HG03558 (cell line): ENCODE measurements around the gene CARD19.
"Not testable (repeated sequence)": the region's sequence is repeated elsewhere in the genome, so short reads cannot be mapped to it uniquely, and the experiment has no call there.

Experiments used
- ATAC-seq: cut with Tn5 transposase; IDR thresholded peaks from one replicate; pipeline ENCODE4 v1.9.1; 2021; ENCODE audit warnings: moderate number of reproducible peaks; ENCODE audit not compliant: unreplicated experiment; ENCODE audit errors: extremely low read depth

Gene CARD19

DNA sequence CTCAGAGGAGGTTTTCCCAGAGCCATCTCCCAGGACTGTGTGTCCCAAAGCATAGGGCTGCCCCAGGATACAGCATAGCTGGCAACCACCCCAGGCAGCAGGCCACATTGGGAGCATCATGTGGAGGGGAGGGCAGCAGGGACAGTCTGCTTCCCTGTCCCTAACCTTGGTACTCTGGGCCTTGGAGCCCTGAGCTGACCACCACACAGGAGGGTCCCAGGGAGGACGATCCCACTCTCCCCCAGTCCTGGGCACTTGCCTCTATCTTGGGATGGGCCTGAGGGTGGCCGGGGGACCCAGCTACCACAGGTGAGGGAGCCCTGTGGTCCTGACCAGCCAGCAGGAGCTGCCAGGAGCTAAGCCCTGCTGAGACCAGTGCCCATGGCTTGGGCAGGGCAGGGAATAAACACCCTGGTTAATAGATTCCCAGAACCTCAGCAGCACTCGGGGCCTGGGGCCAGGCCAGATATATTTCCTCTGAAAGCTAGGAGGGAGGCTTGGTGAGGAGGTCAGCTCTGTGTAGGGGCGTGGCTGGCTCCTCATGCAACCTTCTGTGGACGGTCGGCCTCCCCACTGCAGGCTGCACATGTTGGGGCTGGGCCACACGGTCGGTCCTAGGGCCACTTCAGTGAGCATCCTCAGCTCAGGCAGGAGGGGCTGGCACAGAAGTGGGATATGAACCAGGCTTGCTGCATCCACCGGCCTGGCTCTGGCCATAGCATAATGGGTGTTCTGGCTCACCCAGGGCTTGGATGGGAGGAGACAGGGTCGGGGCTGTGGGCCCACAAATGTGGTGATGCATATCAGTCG is 33.9 kb downstream of the CARD19 start:
- ATAC-seq = no peak

DNA sequence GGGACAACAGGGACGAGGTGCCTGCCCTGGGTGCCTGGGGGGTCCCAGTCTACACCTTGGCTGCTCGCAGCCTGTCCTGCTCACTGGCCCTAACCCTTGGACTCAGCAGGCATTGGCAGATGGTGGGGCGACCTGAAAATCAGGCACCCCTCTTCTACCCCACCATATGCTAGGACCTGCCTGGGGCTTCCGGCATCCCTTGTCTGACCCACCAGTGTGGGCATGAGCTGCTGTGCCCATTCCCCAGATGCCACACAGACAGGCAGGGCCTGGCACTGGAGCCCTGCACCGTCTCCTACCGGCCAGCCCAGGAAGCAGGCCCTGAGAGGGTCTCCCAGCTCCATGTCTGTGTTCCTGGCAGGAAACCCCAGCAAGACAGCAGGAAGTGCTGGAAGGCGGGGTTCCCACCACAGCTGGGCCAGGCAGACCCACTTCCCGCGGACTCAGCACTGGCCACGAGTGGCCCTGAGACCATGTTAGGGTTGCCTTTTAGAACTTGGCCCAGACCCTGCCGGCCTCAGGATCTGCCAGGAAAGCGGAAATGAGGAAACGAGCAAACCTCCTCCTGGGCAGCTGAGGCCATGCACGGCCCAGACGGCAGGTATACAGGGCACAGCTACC is 35.0 kb downstream of the CARD19 start:
- no peak for ATAC-seq

DNA sequence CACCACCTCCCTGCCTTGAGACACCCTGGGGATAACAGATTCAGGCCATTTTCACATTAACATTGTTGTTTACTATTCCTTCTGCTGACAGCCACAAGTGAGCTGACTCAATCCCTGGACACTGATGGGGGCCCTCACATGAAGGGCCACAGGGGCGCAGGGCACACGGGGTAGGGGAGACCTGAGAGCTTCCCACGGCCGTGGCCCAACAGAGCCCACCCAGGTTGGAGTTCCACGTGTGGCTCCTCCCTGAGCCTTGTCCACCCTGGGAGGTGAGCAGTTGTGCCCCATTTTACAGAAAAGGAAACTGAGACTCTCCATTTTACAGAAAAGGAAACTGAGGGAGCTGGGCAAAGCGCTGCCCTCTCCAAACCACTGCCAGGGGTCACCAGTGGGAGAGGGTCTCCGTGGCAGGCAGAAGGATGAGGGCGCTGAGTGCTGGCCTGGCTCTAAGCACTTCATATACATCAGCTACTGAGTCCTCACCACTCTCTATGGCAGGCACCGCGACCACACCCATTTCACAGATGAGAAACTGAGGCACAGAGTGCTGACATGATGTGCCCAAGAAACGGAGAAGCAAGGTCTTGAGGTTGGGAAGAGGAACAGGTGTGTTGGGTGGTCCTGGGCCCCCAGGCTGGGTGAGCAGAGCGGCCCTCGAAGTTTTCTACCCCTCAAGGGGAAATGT is 35.7 kb downstream of the CARD19 start:
- no peak for ATAC-seq

DNA sequence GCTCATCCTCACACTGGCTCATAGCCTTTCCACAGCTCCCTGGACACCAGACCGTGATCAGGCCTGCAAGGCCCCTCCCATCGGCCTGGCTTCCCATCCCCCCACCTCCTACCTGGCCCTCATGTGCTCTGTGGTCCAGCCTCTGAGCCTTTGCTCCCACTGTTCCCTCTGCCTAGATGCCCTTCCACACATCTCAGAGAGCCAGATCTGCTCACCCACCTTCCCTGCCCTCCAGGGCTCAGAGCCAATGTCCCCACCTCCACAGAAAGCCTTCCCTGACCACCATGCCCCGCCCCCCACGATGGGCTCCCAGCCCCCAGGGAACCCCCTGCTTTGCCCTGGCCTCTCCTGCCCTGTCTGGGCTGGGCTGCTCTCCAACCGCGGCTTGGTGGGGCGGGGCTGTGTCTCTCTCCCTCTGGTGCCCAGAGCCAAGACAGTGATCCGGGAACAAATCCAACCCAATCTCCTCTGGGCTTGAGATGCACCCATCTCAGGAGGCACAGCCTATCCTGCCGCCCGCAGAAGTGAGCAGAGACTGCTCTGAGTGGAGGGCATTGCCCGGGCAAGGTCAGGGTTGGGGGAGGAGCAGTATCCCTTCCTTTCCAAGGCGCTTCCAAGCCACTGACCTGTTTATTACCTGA is 36.4 kb downstream of the CARD19 start:
- no peak for ATAC-seq

DNA sequence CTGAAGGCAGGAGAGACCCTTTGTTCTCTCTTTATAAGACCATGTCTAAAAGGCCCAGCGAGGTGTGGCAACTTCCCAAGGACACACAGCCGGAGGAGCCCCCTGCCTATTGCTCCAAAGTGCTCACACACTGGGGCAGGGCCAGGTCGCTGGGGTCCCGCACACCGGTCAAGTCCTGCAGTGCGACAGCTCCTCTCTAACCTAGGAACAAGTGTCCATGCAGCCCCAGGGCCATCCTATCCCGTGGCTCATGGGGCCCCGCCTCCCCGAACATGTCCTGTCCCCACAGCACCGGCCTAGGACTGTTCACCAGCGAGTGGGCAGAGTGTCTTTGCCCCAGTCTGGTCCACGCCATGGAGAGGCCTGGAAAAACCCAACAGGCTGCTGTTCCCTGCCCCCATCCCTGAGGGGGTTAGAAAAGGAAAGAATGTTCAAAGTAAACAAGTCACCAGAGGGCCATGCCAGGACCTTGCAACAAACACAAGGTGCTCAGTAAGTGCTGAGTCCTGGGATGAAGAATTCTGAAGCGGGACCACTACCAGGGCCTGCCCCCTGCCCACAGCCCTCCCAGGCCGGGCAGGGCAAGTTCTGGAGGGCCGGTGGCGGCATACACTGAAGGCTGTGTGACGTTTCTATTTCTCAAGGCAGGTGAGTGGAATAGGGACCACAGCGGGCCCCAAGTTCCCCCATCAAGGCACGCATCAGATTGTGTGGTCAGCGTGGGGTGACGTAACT is 37.1 kb downstream of the CARD19 start:
- no peak for ATAC-seq

DNA sequence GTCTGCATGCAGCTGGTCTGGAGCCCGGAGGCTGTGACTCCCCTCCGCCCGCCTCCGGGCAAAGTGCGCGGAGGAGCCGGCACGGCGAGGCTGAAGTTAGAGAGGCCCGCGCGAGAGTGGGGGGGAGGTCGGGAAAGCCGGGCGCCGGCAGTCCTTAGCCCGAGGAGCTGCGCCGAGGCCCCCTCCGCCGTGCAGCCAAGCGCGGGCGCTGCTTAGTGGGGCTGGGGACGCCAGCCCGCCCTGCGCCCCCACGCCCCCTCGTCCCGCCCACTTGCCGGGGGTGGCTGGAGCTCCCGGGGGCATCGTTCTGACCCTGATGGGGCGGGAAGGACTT is 37.6 kb downstream of the CARD19 start:
- ATAC-seq = no peak

DNA sequence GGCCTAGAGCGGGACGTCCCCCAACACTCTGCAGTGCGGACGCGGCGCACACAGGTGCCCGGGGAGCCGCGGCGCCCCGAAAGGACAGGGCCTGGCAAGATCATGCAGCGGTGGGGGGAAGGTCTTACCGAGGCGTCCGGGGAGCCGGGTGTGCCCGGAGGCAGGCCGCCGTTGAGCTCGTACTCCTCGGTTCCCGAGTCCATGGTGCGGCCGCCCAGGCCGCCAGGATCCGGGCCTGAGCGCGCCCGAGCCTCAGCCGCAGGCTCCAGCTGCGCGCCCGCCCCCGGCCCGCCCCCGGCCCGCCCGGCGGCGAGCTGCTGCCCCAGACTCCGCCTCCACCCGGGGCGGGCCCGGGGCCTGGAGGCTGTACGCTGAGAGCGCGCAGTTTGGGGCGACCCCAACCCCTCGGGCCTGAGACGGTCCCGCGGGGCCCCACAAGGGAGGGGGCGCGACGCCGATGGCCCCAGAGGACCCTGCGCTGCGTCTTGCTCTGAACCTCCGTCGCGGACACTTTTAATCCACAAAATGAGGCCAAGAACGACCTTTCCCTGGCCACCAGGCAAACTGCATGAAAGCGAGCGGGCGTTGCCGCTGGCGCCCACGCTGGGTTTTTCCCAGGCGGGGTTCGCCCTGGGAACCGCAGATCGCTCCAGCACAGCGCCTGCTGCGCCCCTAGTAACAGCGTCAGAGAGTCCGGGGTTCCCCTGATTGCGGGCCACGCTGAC is 38.2 kb downstream of the CARD19 start, which contains the start of gene NINJ1:
Gene NINJ1, minus strand, starts transcription at position 237 of the 725 bp plus-strand sequence. Its CDS starts 34 bp downstream, at position 203.
- no peak for ATAC-seq

DNA sequence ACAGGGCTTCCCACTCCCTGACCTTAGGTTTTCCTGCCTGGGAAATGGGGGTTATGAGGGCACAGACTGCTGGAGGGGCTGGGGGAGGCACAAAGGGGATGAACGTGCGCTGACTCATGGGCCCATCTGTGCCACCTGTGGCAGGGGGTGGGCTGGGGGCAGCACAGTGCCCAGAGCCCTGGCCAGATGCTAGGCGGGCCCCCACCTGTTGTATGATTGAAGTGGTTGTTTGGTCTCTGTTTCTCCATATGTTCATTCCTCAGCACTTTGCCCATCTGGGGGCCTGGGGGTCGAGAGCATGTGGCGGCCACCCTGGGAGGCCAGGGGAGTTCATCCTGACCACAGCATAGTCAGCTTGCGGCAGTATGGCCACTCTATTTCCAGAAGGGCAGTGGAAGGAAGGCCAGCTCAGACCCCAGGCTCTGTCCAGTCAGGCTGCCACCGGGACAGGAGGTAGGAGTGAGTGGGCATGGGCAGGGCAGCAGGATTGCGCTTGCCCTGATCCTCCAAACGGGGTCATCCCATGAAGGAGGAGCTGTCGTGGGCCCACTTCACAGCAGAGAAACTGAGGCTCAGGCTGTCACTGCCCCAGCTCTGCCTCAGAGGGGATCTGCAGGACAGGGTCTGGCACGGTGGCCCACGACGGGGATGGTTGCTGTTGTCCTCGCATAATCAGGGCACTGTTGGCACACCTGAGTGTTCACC is 38.9 kb downstream of the CARD19 start:
- no peak for ATAC-seq

DNA sequence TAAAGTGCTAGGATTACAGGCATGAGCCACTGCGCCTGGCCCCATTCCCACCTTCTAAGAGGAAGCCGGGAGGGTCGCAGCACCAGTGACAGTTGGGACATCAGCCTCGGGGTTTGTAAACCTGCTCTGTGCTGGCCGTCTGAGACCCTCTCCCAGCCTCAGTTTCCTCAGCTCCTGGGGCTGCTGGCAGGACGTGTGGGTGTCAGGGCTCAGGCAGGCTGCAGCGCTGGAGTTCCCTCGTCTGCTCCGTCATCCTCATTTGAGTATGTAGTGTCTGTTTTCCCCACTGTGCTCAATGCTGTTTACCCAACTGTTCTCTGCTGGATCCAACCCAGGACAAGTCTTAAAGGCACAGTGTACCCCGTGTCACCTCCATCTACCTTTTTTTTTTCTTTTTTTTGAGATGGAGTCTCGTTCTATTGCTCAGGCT is 40.0 kb downstream of the CARD19 start:
- no peak for ATAC-seq

DNA sequence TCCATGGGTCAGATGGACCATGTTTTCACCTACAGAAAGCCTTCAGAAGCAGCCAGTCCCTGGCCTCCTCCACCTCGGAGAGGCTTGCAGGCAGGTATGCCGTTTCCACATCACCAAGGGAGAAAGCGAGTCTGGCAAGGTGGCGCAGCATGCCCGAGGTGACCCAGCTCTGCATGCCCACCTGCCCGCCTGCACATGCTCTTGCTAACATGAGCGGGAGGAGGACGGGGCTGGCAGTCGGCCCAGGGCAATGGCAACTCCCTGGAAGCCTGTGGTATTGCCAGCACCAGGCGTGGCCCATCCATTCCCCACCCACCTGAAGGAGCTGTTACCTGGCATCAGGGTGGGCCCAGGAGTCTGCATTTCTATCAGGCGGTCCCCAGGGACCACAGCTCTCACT is 41.3 kb downstream of the CARD19 start:
- no peak for ATAC-seq

DNA sequence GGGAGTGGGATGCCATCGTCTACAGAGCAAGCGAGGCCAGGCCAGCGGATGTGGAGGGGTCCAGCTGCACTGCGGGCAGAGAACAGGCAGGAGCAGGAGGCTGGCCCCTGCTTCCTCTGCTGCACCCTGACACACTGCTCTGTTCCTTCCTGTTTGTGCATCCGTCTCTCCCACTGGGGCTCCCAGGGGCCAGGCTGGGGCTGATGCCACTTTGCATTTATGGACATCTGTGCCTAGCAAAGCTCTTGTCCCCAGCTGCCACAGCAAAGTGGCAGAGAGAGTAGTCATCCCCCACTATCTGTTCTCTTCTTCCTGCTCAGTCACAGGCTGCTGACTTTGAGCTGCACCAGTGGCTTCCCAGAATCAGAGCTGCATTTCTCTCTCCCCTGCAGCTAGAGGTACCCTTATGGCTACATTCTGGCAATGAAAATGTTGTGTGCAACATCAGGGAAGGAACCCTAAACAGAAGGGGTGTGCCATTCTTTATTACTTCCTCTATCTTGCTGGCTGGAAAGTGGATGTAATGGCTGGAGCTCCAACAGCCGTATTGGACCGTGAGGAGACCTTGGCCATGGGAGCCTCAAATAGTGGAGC is 42.3 kb downstream of the CARD19 start:
- ATAC-seq = no peak

DNA sequence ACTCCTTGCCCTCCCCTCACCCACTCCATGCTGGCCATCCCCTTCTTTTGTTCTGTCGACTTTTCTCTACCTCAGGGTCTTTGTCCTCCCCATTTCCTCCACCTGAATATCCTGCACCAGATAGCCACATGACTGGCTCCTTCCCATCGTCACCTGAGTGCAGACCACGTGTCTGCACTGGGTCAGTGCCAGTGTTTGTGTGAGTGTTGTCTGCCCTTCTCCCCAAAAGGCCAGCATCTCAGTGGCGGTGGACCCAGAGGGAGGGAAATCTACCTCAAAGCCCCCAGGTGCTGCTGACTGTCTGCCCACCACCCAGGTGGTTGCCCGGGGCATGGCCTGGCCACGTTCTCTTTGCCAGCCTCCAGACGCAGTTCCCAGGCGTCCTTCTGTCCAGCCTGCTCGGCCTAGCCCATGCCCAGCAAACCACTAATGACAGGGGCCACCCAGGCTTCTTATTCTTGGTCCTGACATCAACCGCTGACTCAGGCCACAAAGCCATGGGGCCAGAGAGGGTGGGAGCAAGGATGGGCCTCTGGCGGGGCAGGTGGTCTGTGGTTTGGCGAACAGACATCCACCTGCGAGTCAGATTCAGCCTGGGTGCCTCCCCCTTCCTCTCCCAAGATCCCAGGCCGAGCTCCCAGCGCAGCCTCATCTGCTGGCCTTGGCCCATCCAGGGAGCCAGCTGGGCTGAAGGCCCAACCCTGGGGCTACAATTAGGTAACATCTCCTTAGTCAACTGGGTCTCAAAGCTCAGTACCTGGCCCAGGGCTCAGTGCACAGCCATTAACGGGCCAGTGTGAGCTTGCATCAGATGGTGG is 43.6 kb downstream of the CARD19 start:
- no peak for ATAC-seq

DNA sequence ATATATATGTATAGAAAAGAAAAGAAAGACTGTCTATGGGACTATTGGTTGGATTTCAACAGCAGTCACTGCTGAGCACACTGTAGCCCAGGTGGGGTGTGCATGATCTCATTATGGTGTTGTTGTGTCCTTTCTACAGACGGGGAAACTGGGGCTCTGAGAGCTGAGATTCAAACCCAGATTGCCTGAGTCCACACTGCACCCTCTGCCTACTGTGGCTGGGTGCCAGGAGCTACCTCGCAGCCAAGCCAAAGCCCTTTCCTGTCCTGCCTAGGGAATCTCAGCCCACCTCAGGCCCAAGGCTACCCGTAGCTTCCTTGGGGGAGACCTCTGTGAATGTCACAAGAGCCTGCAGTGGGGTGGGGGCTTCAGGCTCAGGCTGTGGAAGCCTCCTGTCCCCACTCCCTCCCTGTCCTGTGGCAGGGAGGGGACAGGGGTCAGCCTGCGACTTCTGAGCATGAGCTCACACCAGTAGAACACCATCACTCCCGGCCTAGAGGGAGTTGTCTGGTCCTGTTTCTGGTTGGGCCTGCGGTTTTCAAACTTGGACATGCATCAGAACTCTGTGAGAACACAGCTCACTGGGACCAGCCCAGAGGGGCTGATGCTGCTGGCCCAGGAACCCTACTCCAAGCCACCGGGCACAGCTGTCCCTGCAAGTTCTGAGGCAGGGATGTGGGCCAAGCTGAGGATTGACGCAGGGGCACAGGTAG is 45.9 kb downstream of the CARD19 start:
- ATAC-seq = no peak

DNA sequence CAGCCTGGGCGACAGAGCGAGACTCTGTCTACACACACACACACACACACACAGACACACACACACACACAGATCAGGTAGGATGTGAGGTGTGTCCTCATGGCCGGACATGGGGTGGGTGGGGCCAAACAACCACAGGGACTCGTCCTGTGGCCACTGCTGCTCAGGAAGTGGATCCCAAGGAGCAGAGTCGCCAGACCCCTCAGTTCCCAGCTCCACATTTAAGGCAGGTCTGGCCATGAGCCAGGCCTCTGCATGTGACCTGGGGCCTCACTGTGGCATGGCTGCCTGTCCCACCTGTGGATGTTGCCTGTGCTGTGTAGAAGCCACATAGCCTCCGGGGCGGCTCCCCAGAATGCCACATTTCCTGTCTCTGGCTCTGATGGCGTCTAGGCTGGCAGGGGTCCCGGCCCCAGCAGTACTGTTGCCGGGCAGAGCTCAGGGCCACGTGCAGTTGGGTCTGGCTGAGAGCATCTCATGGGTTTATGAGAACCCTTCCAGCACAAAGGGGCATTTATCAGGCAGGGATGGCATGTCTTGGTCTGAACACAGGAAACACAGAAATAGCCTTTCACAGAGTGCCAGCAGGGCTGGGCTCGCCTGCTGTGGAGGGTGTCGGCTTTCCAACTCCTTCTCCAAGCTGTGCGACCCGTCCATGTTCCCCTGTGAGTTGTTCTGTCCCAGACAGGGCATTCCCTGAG is 48.0 kb downstream of the CARD19 start:
- no peak for ATAC-seq

DNA sequence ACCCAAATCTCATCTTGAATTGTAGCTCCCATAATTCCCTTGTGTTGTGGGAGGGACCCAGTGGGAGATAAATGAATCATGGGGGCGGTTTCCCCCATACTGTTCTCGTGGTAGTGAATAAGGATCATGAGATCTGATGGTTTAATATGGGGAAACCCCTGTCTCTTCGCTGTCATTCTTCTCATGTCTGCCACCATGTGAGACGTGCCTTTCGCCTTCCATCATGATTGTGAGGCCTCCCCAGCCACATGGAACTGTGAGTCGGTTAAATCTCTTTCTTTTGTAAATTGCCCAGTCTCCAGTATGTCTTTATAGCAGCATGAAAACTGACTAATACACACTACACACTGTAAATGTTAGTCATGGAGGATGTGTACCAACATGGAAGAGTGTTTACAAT is 50.7 kb downstream of the CARD19 start:
- not testable (repeated sequence) for ATAC-seq

DNA sequence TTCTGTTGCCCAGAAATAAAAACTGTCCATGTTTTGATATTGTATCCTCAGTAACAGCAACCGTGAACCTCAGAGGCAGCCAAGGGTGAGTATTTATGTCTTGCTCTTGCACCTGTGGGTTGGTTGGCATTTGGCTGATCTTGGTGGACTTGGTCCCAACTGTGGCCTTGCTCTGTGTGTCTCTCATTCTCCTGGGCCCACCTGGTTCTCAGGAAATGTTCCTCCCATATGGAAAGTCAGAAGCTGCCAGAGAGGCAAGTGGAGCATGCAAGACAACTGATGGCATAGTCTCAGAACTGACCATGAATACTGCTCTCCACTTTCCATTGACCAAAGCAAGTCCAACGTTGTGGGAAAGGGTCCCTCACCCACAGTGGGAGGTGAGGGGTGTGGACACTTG is 51.6 kb downstream of the CARD19 start:
- no peak for ATAC-seq

DNA sequence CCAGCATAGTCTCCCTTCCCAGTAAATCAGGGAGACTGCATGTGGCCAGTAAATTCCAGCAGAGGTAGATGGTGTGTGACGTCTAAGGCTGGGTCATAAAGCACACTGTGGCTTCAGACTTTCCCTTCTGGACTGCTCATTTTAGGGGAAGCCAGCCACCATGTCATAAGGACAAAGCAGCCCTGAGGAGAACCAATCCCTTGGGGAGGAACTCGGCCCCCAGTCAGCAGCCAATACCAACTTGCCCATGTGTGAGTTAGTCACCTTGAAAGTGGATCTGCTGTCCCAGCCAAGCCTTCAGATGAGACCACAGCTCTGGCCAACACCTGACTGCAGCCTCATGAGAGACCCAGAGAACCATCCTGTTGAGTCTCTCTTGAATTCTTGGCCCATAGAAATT is 52.7 kb downstream of the CARD19 start:
- ATAC-seq = no peak
